Gastrocnemius medialis (tissue), 4 donors: ENCODE measurements around the gene LRCH4. TPM values are rescaled to one million over a fixed set of nuclear protein-coding genes. Genes with fewer than 3 reads are reported as not detected.

Source experiments
- ATAC-seq, 2 donors: fragments of 150-250 bp; one replicate each; pipeline ENCODE4 v1.9.1; 2016
- DNase-seq, 2 donors: peaks; one replicate each; pipeline ENCODE4 v3.0.0-alpha.2; 2019
- H3K27ac ChIP-seq, 4 donors: fragments of 200-600 bp; sonication (generic); 1 replicate in 1 of 4; 2 replicates in 3 of 4; pipeline ENCODE4 v1.5.1; 2016 to 2018; ENCODE audit warnings: mild to moderate bottlenecking in 2 of 4, moderate library complexity in 1 of 4
- H3K27me3 ChIP-seq, 3 donors: fragments of 200-600 bp; sonication (generic) in 2 of 3; 1 replicate in 1 of 3; 2 replicates in 2 of 3; pipeline versions ENCODE4 v1.5.1 to v1.6.0; 2016 to 2019; ENCODE audit warnings: mild to moderate bottlenecking in 1 of 3, moderate library complexity in 1 of 3
- H3K36me3 ChIP-seq, 2 donors: fragments of 200-600 bp; sonication (generic) in 1 of 2; one replicate each; pipeline ENCODE4 v1.5.1; 2017 to 2018
- H3K4me1 ChIP-seq, 2 donors: fragments of 200-600 bp; sonication (generic) in 1 of 2; one replicate each; pipeline ENCODE4 v1.5.1; 2016 to 2017; ENCODE audit warnings: mild to moderate bottlenecking in 2 of 2
- H3K4me3 ChIP-seq, 4 donors: fragments of 200-600 bp; sonication (generic) in 3 of 4; 1 replicate in 1 of 4; 2 replicates in 3 of 4; pipeline ENCODE4 v1.5.1; 2016 to 2019; ENCODE audit warnings: mild to moderate bottlenecking in 2 of 4
- H3K9me3 ChIP-seq, 3 donors: fragments of 200-600 bp; sonication (generic) in 2 of 3; 1 replicate in 1 of 3; 2 replicates in 2 of 3; pipeline ENCODE4 v1.5.1; 2016 to 2019
- CTCF ChIP-seq, 5 experiments: fragments of 450-650 bp in 3 of 5; fragments of 200-600 bp in 2 of 5; sonication (generic) in 2 of 5; IDR thresholded peaks in 4 of 5; conservative IDR thresholded peaks in 1 of 5; 1 replicate in 4 of 5; 2 replicates in 1 of 5; pipeline ENCODE4 v1.5.1; 2016 to 2019; ENCODE audit warnings: antibody characterized with exemption in 5 of 5, mild to moderate bottlenecking in 3 of 5, moderate library complexity in 3 of 5
- POLR2A ChIP-seq, 2 donors: fragments of 450-650 bp; IDR thresholded peaks; one replicate each; pipeline ENCODE4 v1.6.1; 2017; ENCODE audit warnings: antibody characterized with exemption in 2 of 2, mild to moderate bottlenecking in 2 of 2, moderate library complexity in 2 of 2
- in situ Hi-C, 4 donors: fragments of 200-750 bp; cut with MboI; loops; one replicate each; pipeline versions ENCODE4 v1.15.0 to v1.8.0; 2017; ENCODE audit warnings: low sequenced_read_pairs in 4 of 4
- intact Hi-C: fragments of 100-400 bp; cut with DNase I; formaldehyde crosslinking; loops from one replicate; pipeline ENCODE4 v1.15.1; 2023; ENCODE audit warnings: low total_unique reads
- total RNA-seq, 4 donors: library from RNA; depleted of rRNA; stranded (reverse); fragments of >200 nt; gene quantifications; one replicate each; pipeline versions ENCODE4 v1.1.0 to v1.2.3, GENCODE V29; 2016

Gene LRCH4
- total RNA-seq, 4 donors from 2014 or later, result 71.1 to 105 (median 89.0) TPM

DNA sequence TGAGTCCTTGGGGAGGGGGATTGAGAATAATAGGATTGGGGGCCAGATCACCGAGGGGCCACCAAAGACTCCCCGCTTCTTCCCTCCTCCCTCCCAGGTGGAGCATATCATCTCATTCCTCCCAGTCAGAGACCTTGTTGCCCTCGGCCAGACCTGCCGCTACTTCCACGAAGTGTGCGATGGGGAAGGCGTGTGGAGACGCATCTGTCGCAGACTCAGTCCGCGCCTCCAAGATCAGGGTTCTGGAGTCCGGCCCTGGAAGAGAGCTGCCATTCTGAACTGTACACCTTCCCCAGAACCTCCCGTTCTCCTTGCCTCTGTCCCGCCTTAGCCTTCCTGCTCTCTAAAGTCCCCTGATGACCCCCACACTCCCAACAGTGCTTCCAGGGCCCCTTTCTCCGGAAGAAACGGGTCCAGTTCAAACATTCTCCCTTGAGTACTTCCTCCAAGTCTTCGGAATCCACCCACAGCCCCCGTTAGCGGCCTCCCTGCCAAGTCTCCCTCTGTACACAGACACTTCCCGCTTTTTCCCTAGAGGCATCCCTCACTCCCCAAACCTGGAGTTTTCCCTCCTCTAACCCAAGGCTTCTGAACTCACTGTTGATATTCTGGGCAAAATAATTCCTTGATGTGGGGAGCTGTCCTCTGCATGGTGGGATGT is 4.3 kb upstream of the LRCH4 start:
- intact Hi-C loops, result no loop called here
- no peaks in the 10 kb centered on the region for H3K27me3 ChIP-seq
- TF ChIP-seq POLR2A (IDR thresholded peaks at IDR 0.05), result no peak
- TF ChIP-seq CTCF (IDR thresholded peaks at IDR 0.05 in 4 of 5, conservative IDR thresholded peaks at IDR 0.05 in 1 of 5), result no peak
- H3K36me3 ChIP-seq, result no peaks in the 10 kb centered on the region
- no peak for DNase-seq
- no peak for ATAC-seq
- H3K9me3 ChIP-seq, result no peaks in the 10 kb centered on the region
- peak overlapping the region; percentile 5 to 63 (median 29) for H3K27ac ChIP-seq
- in situ Hi-C loops, result loop anchor here in 1 of 4 donors (25.0 kb wide), 1 partner anchor 272 kb away; the partner anchor contains the start of genes SLC12A9 and TRIP6
- peaks cover 3 to 9% of the 10 kb centered on the region in 2 donors for H3K4me1 ChIP-seq
- peak overlapping the region in 1 of 4 donors; percentile 9 for H3K4me3 ChIP-seq

DNA sequence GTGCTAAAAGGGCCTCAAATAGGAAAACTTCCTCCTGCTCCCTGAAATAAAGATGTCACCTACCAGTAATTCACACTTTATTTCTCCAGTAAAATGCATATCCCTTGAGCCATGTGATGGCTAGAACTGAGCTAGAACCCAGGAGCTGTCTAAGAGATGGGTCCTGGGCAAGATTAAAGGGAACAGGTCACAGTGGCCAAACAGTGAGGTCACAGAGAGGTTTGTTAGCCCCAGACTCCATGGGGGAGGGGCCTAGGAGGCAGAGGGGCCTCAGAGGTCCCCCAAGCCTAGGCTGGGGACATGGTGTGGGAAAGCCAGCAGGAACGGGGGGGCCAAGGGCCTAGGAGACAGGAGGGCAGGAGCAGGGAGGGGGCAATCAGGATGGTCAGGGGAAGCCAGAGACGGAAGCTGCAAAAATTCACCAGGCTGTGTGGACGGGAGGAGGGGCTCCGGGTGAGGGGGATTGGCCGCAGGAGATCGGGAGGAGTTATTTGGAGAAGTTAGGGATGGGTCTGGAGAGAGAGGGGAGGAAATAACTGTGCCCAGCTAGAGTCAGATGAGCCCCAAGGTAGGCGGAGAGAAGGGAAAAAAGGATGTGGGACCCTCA is 3.5 kb upstream of the LRCH4 start:
- TF ChIP-seq CTCF (IDR thresholded peaks at IDR 0.05 in 4 of 5, conservative IDR thresholded peaks at IDR 0.05 in 1 of 5), result no peak
- TF ChIP-seq POLR2A (IDR thresholded peaks at IDR 0.05), result no peak
- ATAC-seq (no peak), DNase-seq (no peak)
- Histone ChIP-seq H3K27ac (peak overlapping the region in 2 of 4 donors; percentile 7 to 63), H3K4me1 (peaks cover 10 to 17% of the 10 kb centered on the region in 2 donors), H3K4me3 (no peak overlapping the region), H3K36me3 (no peaks in the 10 kb centered on the region), H3K27me3 (no peaks in the 10 kb centered on the region), H3K9me3 (no peaks in the 10 kb centered on the region)
- intact Hi-C loops, result no loop called here
- in situ Hi-C loops, result loop anchor here in 1 of 4 donors (10.0 to 25.0 kb wide), 2 partner anchors 105 to 273 kb away; partner anchors contain the start of genes GIGYF1, SLC12A9 and TRIP6

DNA sequence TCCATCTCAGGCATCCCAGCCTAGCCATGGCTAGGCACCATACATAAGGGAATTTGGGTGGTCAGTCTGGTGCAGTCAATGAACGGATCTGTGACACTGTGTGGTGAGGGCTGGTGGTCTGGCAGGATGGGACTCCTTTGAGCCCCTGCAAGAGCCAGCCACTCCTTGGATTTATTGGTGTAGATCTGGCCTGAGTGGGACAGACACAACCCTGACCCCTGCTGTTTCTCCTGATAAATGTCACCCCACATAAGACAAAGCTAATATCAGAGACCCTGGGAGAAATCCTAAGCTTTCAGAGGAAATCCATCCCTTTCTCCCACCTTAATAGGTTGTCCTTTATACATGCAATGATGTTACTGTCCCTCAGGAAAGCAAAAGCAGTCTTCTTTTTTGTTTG is 2.5 kb upstream of the LRCH4 start:
- ATAC-seq, result no peak
- Histone ChIP-seq H3K9me3 (no peaks in the 10 kb centered on the region), H3K4me1 (peaks cover 11 to 25% of the 10 kb centered on the region in 2 donors), H3K36me3 (no peaks in the 10 kb centered on the region), H3K27me3 (no peaks in the 10 kb centered on the region), H3K4me3 (no peak overlapping the region), H3K27ac (no peak overlapping the region)
- in situ Hi-C loops (loop anchor here in 1 of 4 donors (10.0 to 25.0 kb wide), 2 partner anchors 106 to 274 kb away; partner anchors contain the start of genes GIGYF1, SLC12A9 and TRIP6), intact Hi-C loops (no loop called here)
- TF ChIP-seq POLR2A (IDR thresholded peaks at IDR 0.05) (no peak), CTCF (IDR thresholded peaks at IDR 0.05 in 4 of 5, conservative IDR thresholded peaks at IDR 0.05 in 1 of 5) (peak in 1 of 5 experiments; percentile 11)
- DNase-seq, result no peak

DNA sequence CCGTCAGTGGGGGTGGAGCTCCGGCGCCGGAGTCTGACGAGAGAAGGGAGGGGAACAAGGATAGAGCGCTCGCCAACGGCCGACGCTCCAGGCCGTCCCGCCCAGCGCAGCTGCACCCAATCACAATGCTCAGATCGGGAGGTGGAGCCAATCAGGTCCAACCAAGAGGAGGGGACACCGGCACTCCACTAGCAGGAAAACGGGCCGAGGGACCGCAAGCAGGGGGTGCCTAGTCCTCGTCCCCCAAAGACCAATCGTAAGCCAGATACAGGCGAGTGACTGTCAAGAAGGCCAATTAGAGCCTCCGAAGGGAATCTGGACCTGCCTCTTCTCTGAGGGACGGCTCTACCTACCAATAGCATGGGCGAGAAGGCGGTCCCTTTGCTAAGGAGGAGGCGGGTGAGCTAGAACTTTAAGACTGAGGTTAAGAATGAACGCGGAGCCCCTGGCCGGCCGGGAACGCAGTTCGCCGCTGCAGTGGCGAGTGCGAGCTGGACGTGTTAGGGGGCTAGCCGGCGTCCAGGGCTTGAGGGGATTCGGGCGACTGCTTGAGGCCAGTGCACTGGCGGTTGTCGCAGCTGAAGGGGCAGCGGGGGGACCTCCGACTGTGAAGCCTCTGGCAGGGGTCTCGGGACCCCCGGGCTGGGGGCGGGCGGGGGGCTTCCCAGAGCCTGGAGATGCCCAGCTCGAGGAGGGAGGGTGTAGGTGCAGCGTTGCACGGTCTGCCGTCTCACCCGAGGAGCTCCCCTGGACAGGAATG is 517 bp upstream of the LRCH4 start, which contains the start of gene FBXO24:
Gene FBXO24 (plus strand): TSS at position 63 of the 760 bp plus-strand sequence. CDS start 298 bp downstream, at position 361.
- H3K4me3 ChIP-seq, result peak within 1 kb of the TSS; percentile 89 to 98 (median 96)
- ATAC-seq, result peak; percentile 96 to 98
- TF ChIP-seq CTCF (IDR thresholded peaks at IDR 0.05 in 4 of 5, conservative IDR thresholded peaks at IDR 0.05 in 1 of 5), result no peak
- TF ChIP-seq POLR2A (IDR thresholded peaks at IDR 0.05), result no peak
- in situ Hi-C loops (loop anchor here in 1 of 4 donors (10.0 to 25.0 kb wide), 2 partner anchors 108 to 276 kb away; partner anchors contain the start of genes GIGYF1, SLC12A9 and TRIP6), intact Hi-C loops (loop anchor here (1.0 to 2.0 kb wide), 4 partner anchors 18 to 87 kb away; partner anchors contain the start of genes GNB2 and MOSPD3)
- H3K9me3 ChIP-seq, result no peaks in the 10 kb centered on the region
- H3K27me3 ChIP-seq, result no peaks in the 10 kb centered on the region
- H3K36me3 ChIP-seq, result peaks cover 0 to 10% of the 10 kb centered on the region in 2 donors
- peaks cover 11 to 30% of the 10 kb centered on the region in 2 donors for H3K4me1 ChIP-seq
- peak within 1 kb of the TSS; percentile 92 to 97 (median 96) for H3K27ac ChIP-seq
- DNase-seq, result peak; percentile 100
